ENCODE measurements around the gene SLC25A12.

The SLC25A12 gene

DNA sequence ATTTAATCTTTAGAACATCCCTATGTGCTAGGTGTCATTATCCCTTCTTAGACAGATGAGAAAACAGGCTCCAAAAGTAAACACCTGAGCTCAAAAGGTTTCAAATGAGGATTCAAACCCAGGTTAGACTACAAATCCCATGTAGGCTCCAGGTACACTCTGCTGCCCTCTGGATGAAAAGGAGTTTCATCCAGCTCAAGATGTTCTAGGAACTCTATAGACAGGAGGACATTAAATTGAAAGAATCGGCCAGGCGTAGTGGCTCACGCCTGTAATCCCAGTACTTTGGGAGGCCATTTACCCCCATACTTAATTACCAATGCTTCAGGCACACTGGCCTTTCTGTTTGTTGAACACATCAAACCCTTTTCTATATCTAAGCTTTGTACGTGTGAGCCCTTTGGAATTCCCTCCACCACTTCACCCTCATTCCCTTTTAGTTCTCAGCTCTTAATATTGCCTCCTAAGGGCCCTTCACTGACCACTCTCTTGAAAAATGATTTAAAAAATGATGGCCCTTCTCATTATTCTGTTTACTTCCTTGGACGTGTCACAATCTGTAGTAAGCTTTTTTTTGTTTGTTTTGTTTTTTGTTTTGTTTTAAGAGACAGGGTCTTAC lies 10.7 kb downstream of the SLC25A12 start:
- no peak for DNase-seq

DNA sequence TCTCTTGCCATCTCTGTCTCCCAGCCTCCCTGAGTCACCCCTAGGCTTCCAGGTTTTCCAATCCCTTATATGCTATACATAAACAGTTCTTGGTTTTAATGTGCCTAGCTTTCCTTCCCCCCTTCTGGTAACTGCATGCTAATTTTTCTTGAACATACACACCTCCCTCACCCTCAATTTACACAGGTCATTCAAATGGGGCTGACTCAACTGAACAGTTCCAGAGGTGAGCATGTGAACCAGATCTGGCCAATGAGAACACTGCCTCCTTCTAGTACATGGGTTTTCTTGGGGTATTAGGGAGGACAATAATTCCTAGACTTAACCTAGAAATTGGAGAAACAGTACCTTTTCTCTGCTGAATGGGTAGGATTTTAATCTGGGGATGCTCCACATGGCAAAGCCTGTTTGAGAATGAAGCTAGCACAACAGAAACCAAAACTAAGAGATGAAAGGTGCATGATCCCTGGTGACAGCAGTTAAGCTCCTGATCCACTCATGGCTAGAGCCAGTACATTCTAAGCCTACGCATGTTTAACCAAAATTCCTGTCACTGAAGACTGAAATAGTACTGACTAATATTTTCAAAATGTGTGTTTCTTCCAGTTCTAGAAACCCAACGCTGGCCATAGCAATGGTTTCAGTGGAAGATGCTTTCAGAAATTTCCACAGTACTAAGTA lies 11.8 kb downstream of the SLC25A12 start:
- DNase-seq, result no peak

DNA sequence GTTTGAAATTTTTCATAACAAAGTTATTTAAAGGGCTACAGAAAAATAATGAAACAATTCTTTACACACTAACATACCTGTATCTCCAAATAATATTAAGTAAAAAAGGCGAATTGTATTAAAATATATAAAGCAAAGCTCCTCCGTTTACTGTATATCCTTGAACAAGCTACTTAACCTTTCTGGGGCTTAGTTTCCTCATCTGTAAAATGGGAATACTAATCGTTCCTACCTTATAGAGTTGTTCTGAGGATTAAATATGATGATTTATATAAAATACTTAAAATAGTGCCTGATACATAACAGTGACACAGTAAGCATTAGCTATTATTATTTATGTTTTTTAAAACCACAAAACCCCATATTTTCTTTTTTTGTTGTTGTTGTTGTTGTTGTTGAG lies 13.3 kb downstream of the SLC25A12 start:
- DNase-seq, result no peak

DNA sequence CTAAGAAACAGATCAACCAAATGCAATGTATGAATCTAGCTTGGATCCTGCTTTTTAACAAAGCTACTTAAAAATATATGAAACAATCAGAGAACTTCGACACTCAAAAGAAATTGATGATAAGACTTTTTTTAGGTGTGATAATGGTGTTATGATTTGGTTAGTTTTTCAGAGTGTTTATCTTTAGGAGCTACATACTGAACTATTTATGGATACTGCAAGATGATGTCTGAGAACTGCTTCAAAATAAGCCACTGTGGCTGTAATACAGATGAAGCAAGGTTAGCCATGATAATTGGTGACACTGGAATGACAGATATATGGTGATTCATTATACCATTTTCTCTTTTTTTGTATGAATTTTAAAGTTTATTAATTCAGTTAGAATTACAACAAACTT lies 14.2 kb downstream of the SLC25A12 start:
- DNase-seq, result no peak

DNA sequence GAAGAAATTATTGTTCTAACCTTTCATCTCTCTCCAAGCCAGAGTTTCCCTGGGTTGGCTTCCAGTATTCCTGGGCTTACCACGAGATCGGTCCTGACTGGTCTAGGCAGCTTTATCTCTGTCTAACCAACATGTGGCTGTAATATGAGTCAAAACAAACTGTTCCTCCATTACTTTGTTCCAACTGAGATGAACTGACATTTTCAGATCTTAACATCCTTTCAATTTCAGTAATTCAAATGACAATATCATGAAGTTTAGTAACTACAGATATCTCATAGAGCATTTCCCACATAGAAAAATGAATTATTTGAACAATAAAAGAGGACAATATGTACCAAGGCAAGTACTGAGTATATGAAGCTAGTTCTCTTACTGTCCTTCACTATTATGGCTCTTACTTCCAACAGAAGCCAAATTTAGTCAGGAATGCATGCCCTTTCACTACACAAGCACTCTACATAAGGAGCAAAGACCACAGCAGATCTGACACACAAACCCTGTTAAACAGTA lies 15.5 kb downstream of the SLC25A12 start:
- no peak for DNase-seq

DNA sequence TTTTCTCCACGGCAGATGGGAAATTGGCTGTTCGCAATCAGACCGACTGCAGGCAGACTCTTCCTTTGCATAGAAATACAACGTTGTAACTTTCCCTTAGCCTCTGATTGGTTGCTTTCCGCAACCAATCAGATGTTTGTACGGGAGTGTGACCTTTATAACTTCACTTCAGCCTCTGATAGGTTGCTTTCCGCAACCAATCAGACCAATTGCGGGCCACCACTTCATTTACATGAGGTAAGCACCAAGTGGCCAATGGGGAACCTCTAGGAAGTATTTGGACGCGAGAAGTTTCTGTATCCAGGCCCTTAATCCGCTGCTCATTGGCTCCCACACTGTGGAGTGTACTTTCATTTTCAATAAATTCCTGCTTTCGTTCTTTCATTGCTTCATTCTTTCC lies 19.1 kb downstream of the SLC25A12 start:
- no peak for DNase-seq

DNA sequence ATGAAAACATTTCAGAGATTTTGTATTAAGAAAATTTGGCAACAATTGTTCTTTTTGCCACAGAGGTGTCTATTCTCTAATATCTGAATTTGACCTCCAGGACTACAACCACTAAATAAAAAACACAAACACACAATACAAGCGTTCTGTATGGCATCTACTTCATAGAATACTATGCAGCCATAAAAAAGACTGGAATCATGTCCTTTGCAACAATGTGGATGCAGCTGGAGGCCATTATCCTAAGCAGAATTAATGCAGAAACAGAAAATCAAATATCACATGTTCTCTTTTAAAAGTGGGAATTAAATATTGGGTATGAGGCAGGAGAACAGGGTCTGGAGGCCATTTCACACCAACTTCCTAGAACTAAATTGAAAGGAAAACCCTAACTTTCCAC lies 19.5 kb downstream of the SLC25A12 start:
- no peak for DNase-seq

DNA sequence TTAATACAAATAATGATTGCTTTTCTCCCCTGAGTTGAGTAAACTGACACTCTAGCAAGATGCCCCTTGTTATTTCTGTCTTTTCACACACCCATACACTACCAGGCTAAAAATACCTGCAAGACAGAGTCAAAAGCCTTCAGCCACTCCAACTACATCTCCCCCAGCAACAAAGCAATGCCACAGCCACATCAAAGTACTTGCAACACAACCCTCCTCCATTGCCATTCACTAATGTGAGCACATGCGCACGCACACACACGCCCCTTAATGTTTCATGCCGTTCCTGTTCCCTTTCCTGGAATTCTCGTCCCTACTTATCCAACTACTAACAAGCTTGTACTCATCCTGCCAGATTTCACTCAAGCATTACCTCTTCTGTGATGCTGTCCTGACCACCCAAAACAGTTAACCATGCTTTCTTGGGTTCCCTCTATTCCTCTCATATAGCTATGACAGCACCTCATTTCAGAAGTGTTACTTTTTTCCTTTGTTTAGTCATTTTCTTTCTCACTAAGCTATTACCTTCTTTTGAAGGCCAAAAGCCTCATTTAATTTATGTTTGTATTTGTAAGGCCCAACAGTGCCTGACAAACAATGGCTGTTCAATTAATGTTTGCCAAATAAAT lies 29.6 kb downstream of the SLC25A12 start:
- DNase-seq, result no peak

DNA sequence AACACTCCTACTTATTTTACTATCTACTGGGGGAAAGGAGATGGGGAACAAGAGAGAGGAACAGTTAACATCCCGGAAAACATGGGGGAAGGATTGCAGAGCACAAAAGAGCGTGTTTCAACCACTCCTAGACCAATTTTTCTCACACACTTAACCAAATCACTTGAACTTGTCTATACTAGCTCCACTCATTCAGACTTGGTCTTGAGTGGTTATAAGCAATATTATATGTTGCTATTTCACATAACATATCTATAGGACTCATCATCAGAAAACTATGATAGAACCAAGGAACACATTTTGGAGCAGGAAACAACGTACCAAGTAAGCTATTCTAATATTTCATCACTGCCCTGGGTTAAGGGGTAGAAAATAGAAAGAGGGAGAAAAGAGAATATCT lies 31.5 kb downstream of the SLC25A12 start:
- DNase-seq, result no peak

DNA sequence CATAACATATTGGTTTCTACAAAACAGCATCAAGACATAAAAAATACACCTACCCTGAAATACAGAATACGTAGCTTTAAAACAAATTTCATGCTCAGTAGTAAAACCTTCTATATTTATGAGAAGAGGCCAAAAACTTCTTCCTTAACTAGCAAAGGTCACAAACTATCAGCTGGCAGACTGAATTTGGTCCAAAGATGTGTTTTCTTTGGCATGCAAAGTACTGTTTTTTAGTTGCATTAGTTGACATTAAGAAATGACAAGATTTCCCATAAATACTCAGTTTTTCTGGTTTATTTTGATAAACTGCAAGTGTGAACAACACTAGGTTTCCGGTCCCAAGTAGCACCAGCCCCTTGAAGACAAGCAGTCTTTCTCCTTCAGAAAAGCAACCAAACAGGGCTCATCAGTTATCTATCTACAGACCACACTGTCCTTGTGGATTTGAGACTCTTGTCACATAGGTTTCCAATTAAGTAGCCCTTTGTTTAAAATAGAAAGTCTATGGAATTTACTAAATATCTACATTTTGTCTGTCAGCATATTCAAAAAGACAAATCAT lies 35.6 kb downstream of the SLC25A12 start:
- no peak for DNase-seq

DNA sequence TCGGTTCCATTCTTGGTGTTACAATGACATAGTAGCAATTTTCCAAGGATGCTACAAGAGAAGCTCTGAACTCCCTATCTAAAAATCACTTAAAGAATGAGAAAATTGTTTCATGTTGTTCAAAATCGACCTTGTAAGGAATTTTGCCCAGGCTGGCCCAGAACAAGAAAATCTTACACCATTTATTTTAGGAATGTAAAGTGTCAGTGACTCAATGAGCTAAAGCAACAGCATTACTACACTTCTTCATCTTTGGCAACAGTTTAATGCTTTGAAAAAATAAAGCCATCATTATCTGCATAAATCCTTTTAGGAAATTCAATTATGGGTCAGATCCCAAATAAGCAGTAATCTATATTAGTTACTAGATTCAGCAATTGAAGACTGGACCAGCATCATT lies 38.6 kb downstream of the SLC25A12 start:
- DNase-seq, result no peak

DNA sequence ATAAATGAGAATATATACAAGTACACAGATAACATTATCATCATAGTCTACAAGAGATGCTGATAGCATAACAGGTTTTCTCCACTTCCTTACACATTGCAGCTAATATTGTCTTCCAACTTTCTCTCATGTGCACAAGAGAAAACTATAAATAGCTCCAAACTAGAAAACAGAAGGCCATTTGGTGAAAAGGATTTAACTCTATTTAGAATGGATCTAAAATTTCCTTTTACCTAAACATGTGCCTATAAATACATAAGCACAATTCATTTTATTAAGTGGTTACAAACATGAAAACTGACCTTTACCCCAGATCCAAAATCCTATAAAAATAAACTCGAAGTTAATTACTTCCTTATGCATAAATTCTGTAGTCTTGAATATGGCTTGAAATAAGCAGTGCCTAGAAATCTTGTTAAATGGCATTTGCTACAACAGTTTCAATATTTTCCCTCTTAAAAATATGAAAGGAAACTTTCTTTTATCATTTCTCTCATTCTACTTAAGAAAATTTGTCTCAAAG lies 41.6 kb downstream of the SLC25A12 start:
- DNase-seq, result no peak

DNA sequence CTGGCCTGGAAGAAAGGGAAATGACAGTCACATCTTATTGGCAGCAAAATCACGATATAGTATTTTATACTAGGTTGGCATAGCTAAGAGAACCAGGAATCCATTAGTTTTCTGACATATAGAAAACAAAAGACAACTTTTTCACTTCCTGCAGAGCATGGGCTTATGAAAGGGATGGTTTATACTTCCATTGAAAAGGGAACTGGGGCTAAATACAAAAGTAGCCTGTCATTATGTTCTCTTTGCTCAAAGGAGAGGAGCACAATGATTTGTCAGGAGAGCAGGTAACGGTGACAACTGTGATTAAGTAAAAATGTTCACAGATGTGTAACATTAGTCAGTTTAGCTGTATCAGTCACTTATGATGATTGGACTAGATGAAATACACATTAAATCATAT lies 46.4 kb downstream of the SLC25A12 start:
- no peak for DNase-seq

DNA sequence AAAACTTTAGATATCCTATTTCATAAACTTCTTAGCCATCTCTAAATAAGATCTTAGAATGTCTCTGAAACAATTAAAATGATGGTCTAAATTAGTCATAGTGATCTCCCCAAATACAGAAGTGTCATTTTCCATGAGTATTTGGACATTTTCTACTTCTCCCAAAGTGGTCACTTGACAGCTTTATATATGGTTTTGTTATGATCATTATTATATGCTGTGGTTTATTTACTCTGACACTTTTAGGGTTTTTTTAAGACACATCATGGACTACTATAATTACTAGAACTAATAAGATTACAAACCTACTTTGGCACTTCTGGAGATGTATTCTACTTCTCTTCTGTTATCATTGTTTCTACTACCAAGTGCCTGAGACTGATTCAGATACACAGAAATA lies 47.1 kb downstream of the SLC25A12 start:
- no peak for DNase-seq

DNA sequence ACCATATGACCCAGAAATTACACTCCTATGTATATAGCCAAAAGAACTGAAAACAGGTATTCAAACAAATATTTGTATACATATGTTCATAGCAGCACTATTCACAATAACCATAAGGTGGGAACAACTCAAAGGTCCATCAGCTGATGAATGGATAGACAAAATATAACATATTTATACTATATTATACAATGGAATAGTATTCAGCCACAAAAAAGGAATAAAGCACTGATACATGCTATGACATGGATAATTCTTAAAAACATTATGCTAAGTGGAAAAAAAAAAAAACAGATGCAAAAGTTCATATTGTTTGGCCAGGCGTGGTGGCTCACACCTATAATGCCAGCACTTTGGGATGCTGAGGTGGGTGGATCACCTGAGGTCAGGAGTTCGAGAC lies 52.0 kb downstream of the SLC25A12 start:
- no peak for DNase-seq

DNA sequence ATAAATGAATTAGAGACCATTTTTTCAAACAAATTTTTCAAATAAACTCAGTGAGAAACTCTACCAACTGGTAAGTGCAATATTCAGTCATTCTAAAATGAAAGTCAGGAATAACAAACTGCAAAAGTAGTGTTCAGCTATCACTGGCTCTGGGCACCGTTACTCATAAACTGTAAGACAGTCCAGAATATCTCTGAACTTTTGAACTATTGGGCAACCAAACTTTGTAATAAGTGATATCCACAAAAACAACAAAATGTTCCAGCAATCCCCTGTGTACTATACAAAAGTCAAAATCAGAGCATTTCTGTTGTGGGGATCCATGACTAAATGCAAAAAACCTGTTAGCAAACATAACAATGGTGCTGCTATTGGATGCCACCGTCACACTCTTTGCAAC lies 56.3 kb downstream of the SLC25A12 start:
- DNase-seq, result no peak

DNA sequence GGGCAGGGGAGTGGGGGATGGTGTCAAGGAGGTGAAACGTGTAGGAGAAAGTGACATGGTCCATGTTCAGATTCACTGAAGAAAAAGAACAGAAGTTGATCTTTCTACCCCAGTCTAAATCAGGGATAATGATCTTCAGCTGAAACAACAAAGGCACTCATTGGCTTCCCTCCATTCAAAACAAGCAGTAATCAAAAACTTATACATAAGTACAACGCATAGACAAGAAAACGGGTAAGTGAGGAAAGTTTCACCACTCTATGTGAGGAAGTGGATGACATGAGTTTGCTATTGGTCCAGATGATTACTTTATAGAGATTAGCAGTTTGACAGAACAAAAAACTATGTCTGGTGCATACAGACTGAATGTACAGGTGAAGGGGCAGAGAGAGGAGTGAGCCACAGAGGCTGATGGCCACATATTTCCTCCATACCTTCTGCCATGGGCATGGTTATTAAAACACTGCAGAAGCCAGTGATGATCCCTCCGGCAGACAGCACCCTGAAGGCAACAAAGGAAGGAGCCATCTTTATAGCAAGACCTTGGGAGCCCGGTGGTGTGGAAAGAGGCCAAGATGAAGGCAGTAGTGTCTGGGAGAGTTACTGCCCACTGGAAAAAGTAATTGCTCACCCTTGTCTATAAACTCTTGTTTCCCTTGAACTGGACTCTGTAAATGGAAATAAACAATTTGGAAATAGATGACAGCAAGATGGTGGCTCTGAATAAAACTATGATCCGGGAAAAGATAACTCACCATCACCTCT lies 57.7 kb downstream of the SLC25A12 start:
- no peak for DNase-seq

DNA sequence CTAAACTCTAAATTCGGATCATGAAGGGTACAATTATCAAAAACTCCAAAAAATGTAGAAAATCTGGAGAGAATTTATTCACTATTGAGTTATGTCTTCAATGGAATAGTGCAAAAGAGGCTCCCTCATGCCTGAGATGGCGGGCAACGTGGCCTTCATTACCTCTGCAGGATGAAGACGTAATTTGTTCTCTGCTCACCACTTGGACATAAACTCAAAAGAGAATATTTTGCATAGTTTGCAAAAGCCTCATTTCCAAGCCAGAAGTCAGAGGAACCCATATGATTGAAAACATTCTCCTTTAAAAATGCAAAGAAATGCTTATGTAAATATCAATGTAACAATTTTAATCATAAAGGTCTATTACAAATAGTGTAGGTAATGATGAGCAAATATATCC lies 58.7 kb downstream of the SLC25A12 start:
- DNase-seq, result no peak

DNA sequence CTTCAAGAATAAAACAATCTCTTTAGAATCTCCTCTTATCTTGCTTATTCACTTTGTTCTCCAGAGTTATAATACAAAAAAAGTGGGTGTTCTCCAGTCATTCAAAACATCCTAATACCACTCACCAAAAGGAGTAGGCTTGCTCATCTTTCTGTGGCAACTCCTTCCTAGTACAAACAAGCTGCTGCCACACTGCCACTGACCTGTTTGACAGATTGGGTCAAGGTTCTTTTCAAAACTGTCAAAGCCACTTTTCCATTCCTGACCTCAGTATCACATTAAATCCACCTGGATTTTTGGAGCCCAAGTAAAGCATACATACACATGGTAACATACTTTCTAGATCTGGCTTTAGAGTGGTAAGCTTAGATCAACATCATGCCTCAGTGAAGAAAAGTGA lies 59.8 kb downstream of the SLC25A12 start:
- no peak for DNase-seq

DNA sequence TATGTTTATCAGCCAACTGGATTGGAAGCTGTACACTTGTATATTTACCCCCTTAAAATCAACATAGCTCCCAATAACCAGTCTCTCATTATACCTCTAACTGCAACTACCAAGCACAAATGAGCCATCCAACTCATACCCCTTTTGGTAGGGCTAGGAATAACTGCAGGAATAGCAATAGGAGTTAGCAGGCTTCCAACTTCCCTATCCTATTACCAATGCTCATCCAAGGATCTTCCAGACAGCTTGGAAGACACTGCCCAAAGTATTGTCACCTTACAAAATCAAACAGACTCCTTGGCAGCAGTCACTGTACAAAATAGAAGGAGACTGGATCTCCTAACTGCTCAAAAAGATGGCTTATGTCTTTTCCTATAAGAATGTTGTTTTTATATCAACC lies 61.6 kb downstream of the SLC25A12 start:
- DNase-seq, result no peak

DNA sequence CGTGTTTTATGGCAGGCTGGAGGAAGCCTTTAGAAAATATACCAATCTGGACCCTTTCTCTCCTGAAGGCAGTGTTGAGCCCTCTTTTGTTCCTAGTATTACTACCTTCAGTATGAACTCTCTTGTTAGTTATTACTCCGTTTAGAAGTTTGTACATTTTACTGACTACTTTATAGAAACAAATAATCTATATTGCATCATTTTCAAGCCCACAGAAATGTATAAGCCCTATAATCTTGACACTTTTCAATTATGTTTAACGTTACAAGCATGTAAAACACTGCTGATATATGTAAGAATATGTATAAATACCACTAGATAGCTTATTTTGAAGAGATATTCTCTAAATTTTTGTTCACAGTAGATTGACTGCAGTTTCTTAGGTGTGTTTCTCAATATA lies 64.0 kb downstream of the SLC25A12 start:
- DNase-seq, result no peak

DNA sequence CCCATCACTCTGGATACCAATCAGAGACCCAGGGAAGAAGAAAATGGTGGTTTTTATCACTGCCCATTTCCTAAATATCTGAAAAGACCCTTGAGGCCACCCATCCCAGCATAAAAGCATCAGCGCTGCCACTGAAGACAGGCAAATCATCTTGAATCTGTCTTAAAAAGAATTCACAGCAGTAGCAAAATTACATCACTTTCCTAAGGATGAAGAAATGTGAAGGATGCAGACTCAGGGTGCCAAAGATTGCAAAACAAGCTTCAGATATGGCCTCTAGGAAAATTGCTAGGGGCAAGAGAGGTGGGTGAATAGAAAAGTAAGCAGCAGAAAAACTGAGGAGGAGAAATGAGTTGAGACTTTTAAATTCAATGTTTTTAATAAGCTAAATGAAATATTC lies 70.0 kb downstream of the SLC25A12 start:
- no peak for DNase-seq

Data from NCI-H774 (cell line).